ENCODE measurements around the gene DOCK4.

The DOCK4 gene

DNA sequence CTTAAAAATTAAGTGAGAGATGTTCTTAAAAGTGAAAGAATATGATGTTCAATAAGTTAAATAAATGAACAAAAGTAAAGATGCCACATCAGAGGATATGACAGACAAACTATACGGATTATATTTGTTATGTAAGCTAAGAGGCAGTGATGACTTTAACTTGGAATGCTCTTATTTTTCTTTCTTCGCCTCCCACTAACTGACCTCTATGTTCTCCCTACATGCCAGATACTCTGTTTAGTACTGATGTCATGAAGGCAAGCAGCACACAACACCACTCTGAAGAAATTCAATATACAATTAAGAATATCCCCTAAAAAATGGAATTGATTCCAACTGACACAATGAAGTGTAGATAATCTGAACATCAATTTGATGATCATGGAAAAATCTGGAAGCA is 223.4 kb downstream of the DOCK4 start:
- no peaks in the 10 kb centered on the region for H3K9me3 ChIP-seq (ENCODE audit: control insufficient read depth, insufficient read depth, low read length)
- no peaks in the 10 kb centered on the region for H3K4me1 ChIP-seq (ENCODE audit: control insufficient read depth, insufficient read depth, low read length)

DNA sequence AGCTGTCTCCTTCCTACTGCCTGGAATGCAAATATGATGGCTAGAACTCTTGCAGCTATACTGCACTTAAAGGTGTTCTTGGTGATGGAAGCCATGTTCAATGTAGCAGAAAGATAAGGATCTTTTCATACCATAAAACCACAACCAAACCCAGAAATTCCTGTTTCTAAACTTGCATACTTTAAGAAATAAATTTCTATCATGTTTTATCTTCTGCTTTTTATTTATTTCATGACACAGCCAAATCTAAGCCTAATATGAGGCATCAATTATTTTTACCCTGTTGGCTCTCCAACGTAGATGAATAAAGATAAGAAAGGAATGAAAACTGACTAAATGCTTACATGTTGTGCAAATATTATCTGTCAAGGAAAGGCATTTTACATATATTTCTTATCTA is 224.1 kb downstream of the DOCK4 start:
- Histone ChIP-seq H3K9ac (ENCODE audit: low read depth, low read length) (no peak overlapping the region), H3K27ac (ENCODE audit: low read depth, low read length) (no peak overlapping the region), H3K4me3 (ENCODE audit: low read depth, low read length) (no peak overlapping the region), H3K27me3 (ENCODE audit: control insufficient read depth, insufficient read depth, low read length) (no peaks in the 10 kb centered on the region), H3K4me1 (ENCODE audit: control insufficient read depth, insufficient read depth, low read length) (no peaks in the 10 kb centered on the region), H3K36me3 (ENCODE audit: control insufficient read depth, insufficient read depth, low read length) (no peaks in the 10 kb centered on the region; the same call in 1 of the 2 replicates), H3K9me3 (ENCODE audit: control insufficient read depth, insufficient read depth, low read length) (no peaks in the 10 kb centered on the region)

More for the DNA sequence above, 223.4 kb downstream of the DOCK4 start:
- Histone ChIP-seq H3K27me3 (ENCODE audit: control insufficient read depth, insufficient read depth, low read length) (no peaks in the 10 kb centered on the region), H3K9ac (ENCODE audit: low read depth, low read length) (no peak overlapping the region), H3K36me3 (ENCODE audit: control insufficient read depth, insufficient read depth, low read length) (no peaks in the 10 kb centered on the region; the same call in 1 of the 2 replicates), H3K4me3 (ENCODE audit: low read depth, low read length) (no peak overlapping the region), H3K27ac (ENCODE audit: low read depth, low read length) (no peak overlapping the region)

GRCh38 chr7:111980725-111981124 is 225.5 kb downstream of the DOCK4 start:
- no peak overlapping the region for H3K27ac ChIP-seq (ENCODE audit: low read depth, low read length)
- no peak overlapping the region for H3K4me3 ChIP-seq (ENCODE audit: low read depth, low read length)
- no peaks in the 10 kb centered on the region for H3K9me3 ChIP-seq (ENCODE audit: control insufficient read depth, insufficient read depth, low read length)
- H3K9ac ChIP-seq (ENCODE audit: low read depth, low read length) = no peak overlapping the region
- H3K36me3 ChIP-seq (ENCODE audit: control insufficient read depth, insufficient read depth, low read length) = no peaks in the 10 kb centered on the region; the same call in 1 of the 2 replicates
- H3K4me1 ChIP-seq (ENCODE audit: control insufficient read depth, insufficient read depth, low read length) = no peaks in the 10 kb centered on the region
- H3K27me3 ChIP-seq (ENCODE audit: control insufficient read depth, insufficient read depth, low read length) = no peaks in the 10 kb centered on the region

DNA sequence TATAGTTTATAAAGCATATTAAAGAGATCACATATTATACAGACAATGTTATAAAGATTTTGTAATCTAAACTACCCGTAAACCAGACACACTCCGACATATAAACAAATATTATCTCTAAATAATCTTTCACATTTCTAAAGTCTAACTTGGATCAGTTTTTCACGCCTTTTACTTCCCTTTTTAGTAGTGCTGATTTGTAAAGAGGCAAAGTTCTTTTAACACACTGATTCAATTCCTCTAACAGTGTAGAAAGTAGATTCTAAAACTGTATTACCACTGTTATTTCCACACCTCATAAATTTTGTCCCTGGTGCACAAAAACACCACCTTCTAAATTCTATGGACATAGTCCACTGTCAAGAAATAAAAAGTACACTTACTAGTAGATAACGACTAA is 230.9 kb downstream of the DOCK4 start:
- no peaks in the 10 kb centered on the region for H3K27me3 ChIP-seq (ENCODE audit: control insufficient read depth, insufficient read depth, low read length)
- no peaks in the 10 kb centered on the region for H3K9me3 ChIP-seq (ENCODE audit: control insufficient read depth, insufficient read depth, low read length)
- no peak overlapping the region for H3K4me3 ChIP-seq (ENCODE audit: low read depth, low read length)
- no peaks in the 10 kb centered on the region for H3K4me1 ChIP-seq (ENCODE audit: control insufficient read depth, insufficient read depth, low read length)
- no peak overlapping the region for H3K9ac ChIP-seq (ENCODE audit: low read depth, low read length)
- H3K27ac ChIP-seq (ENCODE audit: low read depth, low read length) = no peak overlapping the region
- H3K36me3 ChIP-seq (ENCODE audit: control insufficient read depth, insufficient read depth, low read length) = 0 out of 2 replicates have a peak, but pooled peaks cover 3% of the 10 kb centered on the region

DNA sequence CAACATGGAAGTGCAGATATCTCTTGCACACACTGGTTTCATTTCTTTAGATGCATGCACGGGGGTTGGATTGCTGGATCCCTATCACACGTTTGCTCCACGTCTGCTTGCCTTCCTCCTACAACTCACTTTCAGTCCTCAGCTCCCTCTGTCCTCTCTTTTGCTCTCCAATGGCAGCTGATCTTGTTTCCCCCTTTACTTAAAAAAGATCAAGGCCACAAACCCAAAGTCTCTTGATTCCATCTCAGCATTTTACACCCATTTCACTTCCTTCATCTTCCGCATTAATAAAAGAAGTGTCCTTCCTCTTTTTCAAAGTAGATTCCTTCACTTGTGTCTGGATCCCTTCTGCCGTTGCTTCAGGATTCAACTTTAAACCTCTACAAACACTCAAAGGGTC is 245.2 kb downstream of the DOCK4 start:
- Histone ChIP-seq H3K27ac (ENCODE audit: low read depth, low read length) (no peak overlapping the region), H3K4me1 (ENCODE audit: control insufficient read depth, insufficient read depth, low read length) (peaks cover 6% of the 10 kb centered on the region), H3K4me3 (ENCODE audit: low read depth, low read length) (no peak overlapping the region), H3K9ac (ENCODE audit: low read depth, low read length) (no peak overlapping the region), H3K36me3 (ENCODE audit: control insufficient read depth, insufficient read depth, low read length) (no peaks in the 10 kb centered on the region), H3K9me3 (ENCODE audit: control insufficient read depth, insufficient read depth, low read length) (no peaks in the 10 kb centered on the region), H3K27me3 (ENCODE audit: control insufficient read depth, insufficient read depth, low read length) (no peaks in the 10 kb centered on the region)

DNA sequence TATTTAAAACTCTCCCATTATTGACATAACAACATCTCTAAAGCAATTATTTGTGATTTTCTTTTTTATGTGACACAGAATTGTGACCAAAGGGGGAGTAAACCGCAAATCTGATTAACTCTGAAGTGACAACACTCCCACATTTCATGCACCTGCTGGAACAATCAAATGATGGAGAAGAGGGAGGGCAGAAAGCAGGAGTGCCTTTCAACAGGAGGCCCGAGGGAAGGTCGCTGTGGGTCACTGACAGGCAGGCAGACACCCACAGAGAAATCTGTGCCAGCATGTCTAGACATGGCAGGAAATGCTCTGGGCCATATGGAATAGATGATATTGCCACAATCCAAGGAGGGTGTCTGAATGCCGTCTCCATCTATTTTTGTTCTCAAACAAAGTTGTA is 247.3 kb downstream of the DOCK4 start:
- Histone ChIP-seq H3K27me3 (ENCODE audit: control insufficient read depth, insufficient read depth, low read length) (no peaks in the 10 kb centered on the region), H3K27ac (ENCODE audit: low read depth, low read length) (no peak overlapping the region), H3K9me3 (ENCODE audit: control insufficient read depth, insufficient read depth, low read length) (no peaks in the 10 kb centered on the region), H3K36me3 (ENCODE audit: control insufficient read depth, insufficient read depth, low read length) (no peaks in the 10 kb centered on the region), H3K4me3 (ENCODE audit: low read depth, low read length) (no peak overlapping the region), H3K4me1 (ENCODE audit: control insufficient read depth, insufficient read depth, low read length) (peaks cover 10% of the 10 kb centered on the region), H3K9ac (ENCODE audit: low read depth, low read length) (no peak overlapping the region)

DNA sequence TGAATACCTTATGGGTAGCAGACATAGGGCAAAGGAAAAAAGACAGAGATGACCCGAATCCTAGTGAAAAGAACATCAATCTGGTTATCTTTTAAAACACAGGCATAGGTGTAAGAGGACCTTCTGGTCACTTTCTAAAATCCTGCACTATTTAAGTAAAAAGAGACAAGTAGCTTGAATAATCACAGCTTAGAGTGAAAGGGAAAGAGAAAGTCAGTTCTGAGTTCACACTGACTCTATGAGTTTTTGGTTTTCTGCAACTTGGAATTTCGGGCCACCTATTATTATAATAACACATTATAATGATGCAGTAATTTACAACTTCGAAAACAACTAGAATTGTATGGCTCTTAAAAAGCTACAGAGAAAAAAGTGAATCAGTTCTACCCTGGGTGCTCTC is 247.8 kb downstream of the DOCK4 start:
- H3K9me3 ChIP-seq (ENCODE audit: control insufficient read depth, insufficient read depth, low read length) = no peaks in the 10 kb centered on the region
- H3K9ac ChIP-seq (ENCODE audit: low read depth, low read length) = no peak overlapping the region
- H3K36me3 ChIP-seq (ENCODE audit: control insufficient read depth, insufficient read depth, low read length) = no peaks in the 10 kb centered on the region
- H3K27ac ChIP-seq (ENCODE audit: low read depth, low read length) = no peak overlapping the region
- peaks cover 12% of the 10 kb centered on the region for H3K4me1 ChIP-seq (ENCODE audit: control insufficient read depth, insufficient read depth, low read length)
- no peaks in the 10 kb centered on the region for H3K27me3 ChIP-seq (ENCODE audit: control insufficient read depth, insufficient read depth, low read length)
- no peak overlapping the region for H3K4me3 ChIP-seq (ENCODE audit: low read depth, low read length)

DNA sequence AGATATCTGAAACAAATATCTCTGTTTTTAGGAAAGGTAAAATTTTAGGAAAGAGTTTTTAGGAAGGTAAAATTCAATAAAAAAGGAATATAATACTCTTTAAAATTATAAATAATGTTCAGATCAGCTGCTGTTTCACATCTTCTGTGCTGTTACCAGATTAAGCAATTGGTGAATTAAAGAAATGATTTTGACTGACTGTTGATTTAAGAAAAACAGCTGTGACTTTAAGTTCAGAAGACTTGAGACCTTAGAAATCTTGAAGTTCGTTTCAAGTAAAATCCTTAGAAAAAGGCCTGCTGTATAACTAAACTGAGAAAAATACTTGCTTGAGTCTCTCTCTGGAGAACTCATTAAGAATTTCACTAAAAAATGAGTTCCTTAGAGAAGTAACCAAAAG is 250.6 kb downstream of the DOCK4 start:
- no peaks in the 10 kb centered on the region for H3K36me3 ChIP-seq (ENCODE audit: control insufficient read depth, insufficient read depth, low read length)
- no peaks in the 10 kb centered on the region for H3K27me3 ChIP-seq (ENCODE audit: control insufficient read depth, insufficient read depth, low read length)
- peaks cover 21% of the 10 kb centered on the region for H3K4me1 ChIP-seq (ENCODE audit: control insufficient read depth, insufficient read depth, low read length)
- H3K4me3 ChIP-seq (ENCODE audit: low read depth, low read length) = no peak overlapping the region
- H3K9me3 ChIP-seq (ENCODE audit: control insufficient read depth, insufficient read depth, low read length) = no peaks in the 10 kb centered on the region
- H3K9ac ChIP-seq (ENCODE audit: low read depth, low read length) = no peak overlapping the region
- no peak overlapping the region for H3K27ac ChIP-seq (ENCODE audit: low read depth, low read length)

- H3K27me3 ChIP-seq (ENCODE audit: control insufficient read depth, insufficient read depth, low read length) = no peaks in the 10 kb centered on the region
- H3K4me3 ChIP-seq (ENCODE audit: low read depth, low read length) = no peak overlapping the region
- no peaks in the 10 kb centered on the region for H3K36me3 ChIP-seq (ENCODE audit: control insufficient read depth, insufficient read depth, low read length)
- peaks cover 21% of the 10 kb centered on the region for H3K4me1 ChIP-seq (ENCODE audit: control insufficient read depth, insufficient read depth, low read length)
- no peak overlapping the region for H3K9ac ChIP-seq (ENCODE audit: low read depth, low read length)
- no peaks in the 10 kb centered on the region for H3K9me3 ChIP-seq (ENCODE audit: control insufficient read depth, insufficient read depth, low read length)
- no peak overlapping the region for H3K27ac ChIP-seq (ENCODE audit: low read depth, low read length)
Observed at GRCh38 chr7:111954474-111955381, 251.5 kb downstream of the DOCK4 start.

DNA sequence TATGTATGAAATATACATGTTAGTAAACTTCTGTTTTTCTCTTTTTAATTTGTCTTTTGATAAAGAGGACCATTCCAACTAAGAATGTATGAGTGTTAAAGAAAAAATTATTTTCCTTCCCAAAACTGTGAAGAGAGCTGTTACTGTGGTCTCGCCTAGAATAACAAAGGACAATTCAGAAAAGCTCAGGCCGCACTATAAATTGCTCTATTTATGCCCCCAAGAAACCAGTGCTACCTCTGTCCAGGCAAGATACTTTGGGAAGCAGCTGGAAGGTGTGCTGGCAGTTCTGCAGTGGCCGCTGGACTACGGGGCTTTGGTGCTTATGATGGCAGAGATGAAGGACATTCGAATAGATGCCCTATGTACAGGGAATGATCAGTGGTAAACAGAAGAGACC is 252.1 kb downstream of the DOCK4 start:
- Histone ChIP-seq H3K9ac (ENCODE audit: low read depth, low read length) (no peak overlapping the region), H3K4me3 (ENCODE audit: low read depth, low read length) (no peak overlapping the region), H3K27ac (ENCODE audit: low read depth, low read length) (no peak overlapping the region), H3K27me3 (ENCODE audit: control insufficient read depth, insufficient read depth, low read length) (no peaks in the 10 kb centered on the region), H3K4me1 (ENCODE audit: control insufficient read depth, insufficient read depth, low read length) (peaks cover 21% of the 10 kb centered on the region), H3K9me3 (ENCODE audit: control insufficient read depth, insufficient read depth, low read length) (no peaks in the 10 kb centered on the region), H3K36me3 (ENCODE audit: control insufficient read depth, insufficient read depth, low read length) (no peaks in the 10 kb centered on the region)

DNA sequence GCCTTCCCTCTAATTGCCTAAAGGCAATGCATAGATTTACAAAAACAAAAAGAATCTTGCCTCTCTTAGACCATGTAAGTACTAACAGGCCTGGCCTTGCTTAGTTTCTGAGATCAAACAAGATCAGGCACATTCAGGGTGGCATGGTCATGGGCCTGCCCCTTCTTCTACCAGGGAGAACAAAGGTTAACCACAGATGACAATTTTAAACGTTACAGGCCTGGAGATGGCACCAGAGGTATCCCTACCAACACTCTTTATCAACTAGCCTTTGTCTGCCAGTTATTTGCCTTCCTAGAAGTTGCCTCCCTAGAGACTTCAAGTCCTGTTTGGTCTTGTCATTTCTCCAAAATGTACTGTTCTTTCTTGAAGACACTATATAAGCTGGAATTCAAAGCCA is 252.6 kb downstream of the DOCK4 start:
- no peak overlapping the region for H3K27ac ChIP-seq (ENCODE audit: low read depth, low read length)
- H3K36me3 ChIP-seq (ENCODE audit: control insufficient read depth, insufficient read depth, low read length) = no peaks in the 10 kb centered on the region
- H3K4me1 ChIP-seq (ENCODE audit: control insufficient read depth, insufficient read depth, low read length) = peaks cover 21% of the 10 kb centered on the region
- no peaks in the 10 kb centered on the region for H3K27me3 ChIP-seq (ENCODE audit: control insufficient read depth, insufficient read depth, low read length)
- no peaks in the 10 kb centered on the region for H3K9me3 ChIP-seq (ENCODE audit: control insufficient read depth, insufficient read depth, low read length)
- H3K9ac ChIP-seq (ENCODE audit: low read depth, low read length) = no peak overlapping the region
- H3K4me3 ChIP-seq (ENCODE audit: low read depth, low read length) = no peak overlapping the region
